Neural cell (in vitro differentiated cells): ENCODE data around the gene OTOP2. TPM values are rescaled to one million over a fixed set of nuclear protein-coding genes. Genes with fewer than 3 reads are reported as not detected.

Source experiments
- H2AFZ ChIP-seq: fragments of 200-600, 300-800 bp; sonication (generic), shearing (Covaris generic); 2 replicates; pipeline ENCODE4 v1.6.0; 2014; ENCODE audit warnings: low read depth, mild to moderate bottlenecking, antibody characterized with exemption, low read length, moderate library complexity
- H3F3A ChIP-seq: fragments of 200-600 bp; shearing (Covaris generic); 2 replicates; pipeline ENCODE4 v1.6.1; 2016; ENCODE audit warnings: mild to moderate bottlenecking, moderate library complexity, mixed read lengths, antibody characterized with exemption, low read length; ENCODE audit not compliant: insufficient read depth, poor library complexity, severe bottlenecking
- H3K27ac ChIP-seq: fragments of 200-600, 300-800 bp; sonication (generic), shearing (Covaris generic); 2 replicates; pipeline ENCODE4 v1.5.1; 2014; ENCODE audit warnings: mild to moderate bottlenecking, low read length, moderate library complexity
- H3K27me3 ChIP-seq: fragments of 300-800, 200-600 bp; sonication (generic), shearing (Covaris generic); 2 replicates; pipeline ENCODE4 v1.6.0; 2014; ENCODE audit warnings: mild to moderate bottlenecking, low read depth, low read length, moderate library complexity; ENCODE audit not compliant: insufficient read depth
- H3K36me3 ChIP-seq: fragments of 300-800, 200-600 bp; sonication (generic), shearing (Covaris generic); 2 replicates; pipeline ENCODE4 v1.5.1; 2014; ENCODE audit warnings: mild to moderate bottlenecking, antibody characterized with exemption, low read length, moderate library complexity; ENCODE audit not compliant: insufficient read depth
- H3K4me2 ChIP-seq: fragments of 300-800, 200-600 bp; sonication (generic), shearing (Covaris generic); 2 replicates; pipeline ENCODE4 v1.6.0; 2014; ENCODE audit warnings: mild to moderate bottlenecking, low read length
- H3K4me3 ChIP-seq: fragments of 300-800, 200-600 bp; sonication (generic), shearing (Covaris generic); 2 replicates; pipeline ENCODE4 v1.5.1; 2014; ENCODE audit warnings: mild to moderate bottlenecking, low read length, moderate library complexity
- H3K79me2 ChIP-seq: fragments of 200-600 bp; shearing (Covaris generic); replicated peaks from 2 replicates; pipeline ENCODE4 v1.6.0; 2014; ENCODE audit warnings: mild to moderate bottlenecking, low read length, moderate library complexity; ENCODE audit not compliant: insufficient read depth
- H3K9ac ChIP-seq: fragments of 300-800, 200-600 bp; sonication (generic), shearing (Covaris generic); 2 replicates; pipeline ENCODE4 v1.6.1; 2016; ENCODE audit warnings: mild to moderate bottlenecking, low read length, mixed read lengths
- H3K9me2 ChIP-seq: fragments of 200-600 bp; shearing (Covaris generic); 2 replicates; pipeline ENCODE4 v1.6.1; 2016; ENCODE audit warnings: mild to moderate bottlenecking, low read length, mixed read lengths; ENCODE audit not compliant: insufficient read depth
- H3K9me3 ChIP-seq: fragments of 200-600, 300-800 bp; sonication (generic), shearing (Covaris generic); 2 replicates; pipeline ENCODE4 v1.6.1; 2016; ENCODE audit warnings: mild to moderate bottlenecking, mixed run types, low read length, moderate library complexity, mixed read lengths
- H4K20me1 ChIP-seq: fragments of 200-600 bp; shearing (Covaris generic); 2 replicates; pipeline ENCODE4 v1.6.1; 2016; ENCODE audit warnings: mild to moderate bottlenecking, mixed run types; ENCODE audit not compliant: insufficient read depth
- EP300 ChIP-seq: fragments of 450-650 bp; conservative IDR thresholded peaks from 2 replicates; pipeline ENCODE4 v1.6.1; 2014; ENCODE audit warnings: antibody characterized with exemption, mild to moderate bottlenecking, moderate library complexity; ENCODE audit not compliant: poor library complexity, severe bottlenecking
- EZH2 ChIP-seq: fragments of 200-600, 300-800 bp; shearing (Covaris generic), sonication (generic); IDR thresholded peaks from 2 replicates; pipeline ENCODE4 v1.6.1; 2014; ENCODE audit warnings: antibody characterized with exemption, low read length, borderline replicate concordance, mild to moderate bottlenecking; ENCODE audit not compliant: insufficient read depth, poor library complexity, severe bottlenecking
- MXI1 ChIP-seq: fragments of 450-650 bp; conservative IDR thresholded peaks from 2 replicates; pipeline ENCODE4 v1.6.1; 2014; ENCODE audit warnings: antibody characterized with exemption, mild to moderate bottlenecking; ENCODE audit not compliant: poor library complexity, severe bottlenecking
- POLR2AphosphoS5 ChIP-seq: IDR thresholded peaks from 2 replicates; pipeline ENCODE4 v1.6.1; 2012
- RAD21 ChIP-seq: fragments of 450-650 bp; conservative IDR thresholded peaks from 2 replicates; pipeline ENCODE4 v1.6.1; 2014; ENCODE audit warnings: antibody characterized with exemption, mild to moderate bottlenecking, moderate library complexity
- SMC3 ChIP-seq: fragments of 450-650 bp; conservative IDR thresholded peaks from 2 replicates; pipeline ENCODE4 v1.6.1; 2014; ENCODE audit warnings: antibody characterized with exemption, mild to moderate bottlenecking, moderate library complexity; ENCODE audit not compliant: poor library complexity
- TAF1 ChIP-seq: IDR thresholded peaks from 2 replicates; pipeline ENCODE4 v1.6.1; 2012; ENCODE audit warnings: low read depth
- polyA plus RNA-seq: library from polyadenylated mRNA; depleted of rRNA; stranded (reverse); fragments of >200 nt; gene quantifications from 2 replicates; pipeline ENCODE4 v1.2.3, GENCODE V29; 2014
- TF ChIP-seq, protein P1 (sequence below): fragments of 450-650 bp; IDR thresholded peaks from 2 replicates; pipeline ENCODE4 v1.5.1; 2014; ENCODE audit warnings: antibody characterized with exemption, mild to moderate bottlenecking, moderate library complexity; ENCODE audit not compliant: poor library complexity, severe bottlenecking
- TF ChIP-seq, protein P2 (sequence below): IDR thresholded peaks from 2 replicates; pipeline ENCODE4 v1.6.1; 2012; ENCODE audit warnings: borderline replicate concordance

OTOP2 gene
- polyA plus RNA-seq, 1 donor from 2014 or later: not detected

DNA sequence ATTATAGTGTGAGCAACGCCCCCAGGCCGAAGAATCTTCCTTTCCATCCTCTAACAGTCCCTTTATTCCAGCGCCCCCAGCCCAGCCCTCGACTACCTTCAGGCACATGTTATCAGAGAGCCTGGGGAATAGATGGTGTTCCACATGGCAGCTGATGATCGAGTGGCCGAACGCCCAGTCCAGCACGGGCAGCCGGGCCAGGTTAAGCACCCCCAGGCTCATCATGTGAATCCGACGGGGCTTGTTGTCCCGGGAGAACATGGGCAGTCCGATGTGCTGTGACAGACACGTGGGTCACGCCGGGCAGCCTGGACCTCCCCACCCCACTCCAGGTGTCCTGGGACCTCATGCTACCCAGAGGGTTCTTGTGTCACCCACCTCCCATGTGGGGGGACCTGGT, 44.8 kb upstream of the OTOP2 start:
- Histone ChIP-seq H3K9ac (no peak overlapping the region), H3K4me3 (no peak overlapping the region), H3K9me2 (no peaks in the 10 kb centered on the region), H3K27me3 (no peaks in the 10 kb centered on the region), H2AFZ (no peak overlapping the region), H3K4me2 (no peak overlapping the region), H3F3A (no peaks in the 10 kb centered on the region), H3K36me3 (no peaks in the 10 kb centered on the region), H3K27ac (no peak overlapping the region), H3K79me2 (no peaks in the 10 kb centered on the region), H4K20me1 (no peaks in the 10 kb centered on the region), H3K9me3 (no peaks in the 10 kb centered on the region)
- TF ChIP-seq SMC3 (no peak), POLR2AphosphoS5 (no peak), EZH2 (no peak), EP300 (no peak), RAD21 (no peak), TAF1 (no peak)
- TF ChIP-seq, protein P1, sequence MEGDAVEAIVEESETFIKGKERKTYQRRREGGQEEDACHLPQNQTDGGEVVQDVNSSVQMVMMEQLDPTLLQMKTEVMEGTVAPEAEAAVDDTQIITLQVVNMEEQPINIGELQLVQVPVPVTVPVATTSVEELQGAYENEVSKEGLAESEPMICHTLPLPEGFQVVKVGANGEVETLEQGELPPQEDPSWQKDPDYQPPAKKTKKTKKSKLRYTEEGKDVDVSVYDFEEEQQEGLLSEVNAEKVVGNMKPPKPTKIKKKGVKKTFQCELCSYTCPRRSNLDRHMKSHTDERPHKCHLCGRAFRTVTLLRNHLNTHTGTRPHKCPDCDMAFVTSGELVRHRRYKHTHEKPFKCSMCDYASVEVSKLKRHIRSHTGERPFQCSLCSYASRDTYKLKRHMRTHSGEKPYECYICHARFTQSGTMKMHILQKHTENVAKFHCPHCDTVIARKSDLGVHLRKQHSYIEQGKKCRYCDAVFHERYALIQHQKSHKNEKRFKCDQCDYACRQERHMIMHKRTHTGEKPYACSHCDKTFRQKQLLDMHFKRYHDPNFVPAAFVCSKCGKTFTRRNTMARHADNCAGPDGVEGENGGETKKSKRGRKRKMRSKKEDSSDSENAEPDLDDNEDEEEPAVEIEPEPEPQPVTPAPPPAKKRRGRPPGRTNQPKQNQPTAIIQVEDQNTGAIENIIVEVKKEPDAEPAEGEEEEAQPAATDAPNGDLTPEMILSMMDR: no peak
- TF ChIP-seq, protein P2, sequence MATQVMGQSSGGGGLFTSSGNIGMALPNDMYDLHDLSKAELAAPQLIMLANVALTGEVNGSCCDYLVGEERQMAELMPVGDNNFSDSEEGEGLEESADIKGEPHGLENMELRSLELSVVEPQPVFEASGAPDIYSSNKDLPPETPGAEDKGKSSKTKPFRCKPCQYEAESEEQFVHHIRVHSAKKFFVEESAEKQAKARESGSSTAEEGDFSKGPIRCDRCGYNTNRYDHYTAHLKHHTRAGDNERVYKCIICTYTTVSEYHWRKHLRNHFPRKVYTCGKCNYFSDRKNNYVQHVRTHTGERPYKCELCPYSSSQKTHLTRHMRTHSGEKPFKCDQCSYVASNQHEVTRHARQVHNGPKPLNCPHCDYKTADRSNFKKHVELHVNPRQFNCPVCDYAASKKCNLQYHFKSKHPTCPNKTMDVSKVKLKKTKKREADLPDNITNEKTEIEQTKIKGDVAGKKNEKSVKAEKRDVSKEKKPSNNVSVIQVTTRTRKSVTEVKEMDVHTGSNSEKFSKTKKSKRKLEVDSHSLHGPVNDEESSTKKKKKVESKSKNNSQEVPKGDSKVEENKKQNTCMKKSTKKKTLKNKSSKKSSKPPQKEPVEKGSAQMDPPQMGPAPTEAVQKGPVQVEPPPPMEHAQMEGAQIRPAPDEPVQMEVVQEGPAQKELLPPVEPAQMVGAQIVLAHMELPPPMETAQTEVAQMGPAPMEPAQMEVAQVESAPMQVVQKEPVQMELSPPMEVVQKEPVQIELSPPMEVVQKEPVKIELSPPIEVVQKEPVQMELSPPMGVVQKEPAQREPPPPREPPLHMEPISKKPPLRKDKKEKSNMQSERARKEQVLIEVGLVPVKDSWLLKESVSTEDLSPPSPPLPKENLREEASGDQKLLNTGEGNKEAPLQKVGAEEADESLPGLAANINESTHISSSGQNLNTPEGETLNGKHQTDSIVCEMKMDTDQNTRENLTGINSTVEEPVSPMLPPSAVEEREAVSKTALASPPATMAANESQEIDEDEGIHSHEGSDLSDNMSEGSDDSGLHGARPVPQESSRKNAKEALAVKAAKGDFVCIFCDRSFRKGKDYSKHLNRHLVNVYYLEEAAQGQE: no peak

DNA sequence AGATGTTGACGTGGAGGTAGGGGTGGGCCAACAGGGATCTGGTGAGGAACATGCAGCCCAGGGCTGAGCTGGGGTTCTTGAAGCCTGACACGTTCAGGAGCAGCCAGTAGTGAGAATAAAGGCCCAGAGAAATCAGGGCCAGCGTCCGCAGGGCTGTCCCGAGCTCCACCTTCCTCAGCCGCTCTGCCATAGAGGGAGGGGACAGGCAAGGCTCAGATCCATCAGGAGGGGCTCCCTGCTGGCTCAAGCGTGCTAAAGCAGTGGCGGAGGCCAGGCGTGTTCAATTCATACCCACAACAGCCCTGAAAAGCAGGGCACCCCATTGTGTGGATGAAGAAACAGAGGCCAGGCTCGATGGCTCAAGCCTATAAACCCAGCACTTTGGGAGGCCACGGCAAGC, 43.0 kb upstream of the OTOP2 start:
- Histone ChIP-seq H3F3A (no peaks in the 10 kb centered on the region), H3K27me3 (no peaks in the 10 kb centered on the region), H3K36me3 (no peaks in the 10 kb centered on the region), H3K9me2 (no peaks in the 10 kb centered on the region), H3K79me2 (no peaks in the 10 kb centered on the region), H3K4me2 (no peak overlapping the region), H4K20me1 (no peaks in the 10 kb centered on the region), H3K27ac (no peak overlapping the region), H2AFZ (no peak overlapping the region), H3K9me3 (no peaks in the 10 kb centered on the region), H3K9ac (no peak overlapping the region), H3K4me3 (no peak overlapping the region)
- no peak for TF ChIP-seq EP300

DNA sequence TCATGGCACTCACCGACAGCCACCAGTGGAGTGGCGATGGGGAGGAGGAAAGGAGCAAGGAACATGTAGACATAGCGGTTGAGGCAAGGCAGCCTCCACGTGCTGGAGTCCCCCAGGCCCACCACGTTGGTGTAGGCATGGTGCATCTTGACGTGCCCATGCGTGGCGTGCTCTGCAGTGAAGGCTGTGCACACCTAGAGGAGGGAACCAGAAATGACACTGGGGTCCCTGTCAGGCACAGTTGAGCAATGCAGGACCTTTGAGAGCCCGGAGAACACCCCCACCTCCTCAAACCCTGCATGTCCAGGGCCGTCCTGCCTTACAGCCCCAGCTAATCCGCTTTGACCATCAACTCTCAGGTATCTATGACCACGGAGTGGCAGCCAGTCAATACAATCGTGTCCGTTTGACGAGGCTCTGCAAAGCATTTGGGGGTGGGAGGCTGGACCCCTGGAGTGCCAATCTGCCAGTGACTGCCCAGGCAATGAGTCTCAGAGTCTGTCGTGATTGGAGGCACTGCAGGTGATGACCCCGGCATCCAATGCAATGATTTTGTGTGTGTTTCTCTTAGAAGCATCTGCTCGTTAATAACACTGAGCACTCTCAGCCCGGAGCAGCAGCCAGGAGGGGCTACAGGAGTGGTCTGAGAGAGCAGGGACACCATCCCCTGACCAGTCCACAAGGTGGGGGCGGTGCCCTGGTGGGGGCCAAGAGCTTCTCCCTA, 41.4 kb upstream of the OTOP2 start:
- Histone ChIP-seq H3K27ac (no peak overlapping the region), H3K9me3 (no peaks in the 10 kb centered on the region), H3K4me3 (no peak overlapping the region), H3K9me2 (no peaks in the 10 kb centered on the region), H3K79me2 (no peaks in the 10 kb centered on the region), H3K36me3 (no peaks in the 10 kb centered on the region), H2AFZ (no peak overlapping the region), H4K20me1 (no peaks in the 10 kb centered on the region), H3K4me2 (no peak overlapping the region), H3K9ac (no peak overlapping the region), H3K27me3 (no peaks in the 10 kb centered on the region), H3F3A (no peaks in the 10 kb centered on the region)
- no peak for TF ChIP-seq MXI1
- no peak for TF ChIP-seq RAD21
- TF ChIP-seq, protein P1: no peak
- TF ChIP-seq SMC3: no peak
- no peak for TF ChIP-seq EP300
- TF ChIP-seq, protein P2: no peak
- no peak for TF ChIP-seq POLR2AphosphoS5
- TF ChIP-seq EZH2: no peak
- TF ChIP-seq TAF1: no peak
